ENCODE results near the gene NEK6. TPM values are rescaled to one million over a fixed set of nuclear protein-coding genes. Genes with fewer than 3 reads are reported as not detected.

NEK6 gene
- total and polyA plus RNA-seq, 5 donors from 2014 or later, result 3.5 to 17.0 (median 3.7) TPM

DNA sequence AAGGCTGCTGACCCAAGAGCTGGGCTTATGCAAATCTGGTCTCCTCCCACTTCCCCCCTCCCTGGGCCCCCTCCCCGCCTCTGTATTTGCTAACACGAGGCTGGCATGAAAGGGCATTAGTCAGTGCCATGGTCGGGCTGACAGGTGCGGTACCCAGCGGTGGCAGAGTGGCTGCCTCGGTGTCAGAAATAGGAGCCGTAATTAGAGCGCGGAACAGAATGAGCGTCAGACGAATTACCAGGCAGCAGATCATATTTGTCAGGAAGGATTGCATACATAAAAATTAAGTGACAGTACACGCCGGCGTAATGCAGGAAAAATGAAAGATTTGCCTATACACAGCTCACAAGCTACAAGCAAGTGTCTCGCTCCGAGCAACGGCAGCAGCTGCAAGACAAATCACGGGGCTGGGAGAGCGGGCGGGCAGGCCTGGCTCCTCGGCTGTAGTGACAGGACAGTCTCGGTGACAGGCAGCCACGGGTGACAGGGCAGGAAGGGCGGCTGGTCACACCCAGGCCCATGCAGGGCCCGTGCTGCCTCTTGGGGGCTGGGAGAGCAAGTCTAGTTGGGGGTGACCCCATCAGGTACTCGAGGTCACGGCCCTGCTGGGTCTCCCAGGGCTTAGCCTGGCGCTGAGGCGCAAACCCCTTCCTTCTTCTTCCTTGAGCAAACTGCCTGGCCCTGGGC, 72.4 kb downstream of the NEK6 start:
- no peak overlapping the region for H3K27ac ChIP-seq (ENCODE audit: insufficient read depth, low read length, poor library complexity, severe bottlenecking)
- no peak overlapping the region for H3K4me3 ChIP-seq (ENCODE audit: low read depth, low read length)
- no peaks in the 10 kb centered on the region for H3K36me3 Mint-ChIP-seq
- no peaks in the 10 kb centered on the region for H3K27me3 Mint-ChIP-seq
- no peaks in the 10 kb centered on the region for H3K27me3 ChIP-seq (ENCODE audit: control insufficient read depth, insufficient read depth, low read length)
- no peaks in the 10 kb centered on the region for H3K9me3 Mint-ChIP-seq
- H3K4me1 Mint-ChIP-seq, result no peaks in the 10 kb centered on the region
- ATAC-seq (ENCODE audit: low read depth in 2 of 2) (no peak), DNase-seq (no peak)
- no peaks in the 10 kb centered on the region for H3K4me1 ChIP-seq (ENCODE audit: control insufficient read depth, insufficient read depth, low read length, poor library complexity, severe bottlenecking)
- no peaks in the 10 kb centered on the region for H3K36me3 ChIP-seq (ENCODE audit: control insufficient read depth, insufficient read depth, low read length)
- no peak overlapping the region for H3K27ac Mint-ChIP-seq
- no peaks in the 10 kb centered on the region for H3K9me3 ChIP-seq (ENCODE audit: control insufficient read depth in 2 of 2, low read length in 2 of 2)
- no peak overlapping the region for H3K4me3 Mint-ChIP-seq

DNA sequence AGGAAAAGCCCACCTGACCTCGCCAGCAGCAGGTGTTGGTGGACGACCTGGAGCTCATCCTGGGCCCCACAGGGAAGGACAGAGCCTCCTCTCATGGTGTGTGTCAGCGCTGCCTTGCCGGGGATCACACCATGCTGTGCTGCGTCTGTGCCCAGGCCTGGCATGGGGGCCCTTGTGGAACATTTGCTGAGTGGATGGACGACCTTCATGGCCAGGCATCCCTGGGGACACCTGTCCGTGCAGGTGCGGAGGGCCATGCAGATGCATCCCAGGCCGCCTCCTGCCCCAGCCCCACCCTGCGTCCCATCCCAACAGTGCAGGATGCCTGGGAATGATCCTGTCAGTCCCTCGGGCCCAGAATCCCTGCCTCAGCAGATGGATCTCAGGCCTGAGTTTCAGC, 73.8 kb downstream of the NEK6 start:
- H3K27me3 Mint-ChIP-seq, result no peaks in the 10 kb centered on the region
- no peak for ATAC-seq (ENCODE audit: low read depth in 2 of 2)
- Histone ChIP-seq H3K4me3 (ENCODE audit: low read depth, low read length) (no peak overlapping the region), H3K4me1 (ENCODE audit: control insufficient read depth, insufficient read depth, low read length, poor library complexity, severe bottlenecking) (no peaks in the 10 kb centered on the region), H3K36me3 (ENCODE audit: control insufficient read depth, insufficient read depth, low read length) (no peaks in the 10 kb centered on the region), H3K27ac (ENCODE audit: insufficient read depth, low read length, poor library complexity, severe bottlenecking) (no peak overlapping the region), H3K9me3 (ENCODE audit: control insufficient read depth in 2 of 2, low read length in 2 of 2) (no peaks in the 10 kb centered on the region), H3K27me3 (ENCODE audit: control insufficient read depth, insufficient read depth, low read length) (no peaks in the 10 kb centered on the region)
- no peak overlapping the region for H3K27ac Mint-ChIP-seq
- H3K4me3 Mint-ChIP-seq, result peak overlapping the region in 1 of 4 donors; percentile 21
- H3K36me3 Mint-ChIP-seq, result peaks cover 3% of the 10 kb centered on the region
- no peak for DNase-seq
- H3K9me3 Mint-ChIP-seq, result no peaks in the 10 kb centered on the region
- no peaks in the 10 kb centered on the region for H3K4me1 Mint-ChIP-seq

DNA sequence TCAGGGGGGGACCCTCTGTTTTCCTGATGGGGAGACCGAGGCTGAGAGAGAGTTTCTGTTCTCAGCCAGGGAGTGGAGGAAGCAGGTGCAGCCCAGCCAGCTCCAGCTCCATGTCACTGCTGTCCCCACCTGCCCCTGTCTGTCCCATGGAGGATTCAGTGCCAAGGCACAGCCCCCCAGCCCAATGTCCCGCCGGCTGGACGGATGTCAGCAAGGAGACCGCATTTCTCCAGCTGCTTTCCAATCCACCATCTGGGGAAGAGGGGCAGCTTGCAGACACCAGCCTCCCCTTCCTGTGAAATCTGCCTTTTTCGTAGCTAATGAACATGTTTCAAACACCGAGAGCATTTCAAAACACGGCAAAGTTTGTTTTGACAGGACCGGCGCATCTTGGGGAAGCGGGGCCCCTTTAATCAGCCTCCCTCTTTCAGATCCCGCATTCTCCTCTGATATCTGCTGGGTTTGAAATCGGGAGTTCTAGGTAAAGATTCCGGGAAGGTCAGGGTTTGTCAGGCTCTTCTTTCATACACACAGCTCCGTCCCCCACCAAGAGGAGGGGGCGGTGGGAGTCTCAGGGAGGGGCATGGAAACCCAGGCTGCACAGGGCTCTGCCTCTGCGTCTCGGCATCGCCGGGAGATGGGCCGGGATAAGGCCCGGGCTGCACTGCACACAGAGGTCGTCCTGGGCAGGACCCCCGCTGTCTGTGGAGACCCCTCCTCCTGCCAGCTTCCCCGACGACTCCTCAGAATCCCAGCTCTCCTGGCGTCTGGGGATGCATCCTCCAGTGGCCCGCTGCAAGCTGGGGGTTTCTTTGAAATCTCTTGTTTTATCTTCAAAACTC, 74.8 kb downstream of the NEK6 start:
- H3K27me3 ChIP-seq (ENCODE audit: control insufficient read depth, insufficient read depth, low read length), result no peaks in the 10 kb centered on the region
- Mint-ChIP-seq H3K27ac (no peak overlapping the region), H3K27me3 (no peaks in the 10 kb centered on the region), H3K4me3 (no peak overlapping the region), H3K4me1 (no peaks in the 10 kb centered on the region), H3K36me3 (peaks cover 9% of the 10 kb centered on the region), H3K9me3 (no peaks in the 10 kb centered on the region)
- peaks cover 0 to 4% of the 10 kb centered on the region in 2 experiments for H3K9me3 ChIP-seq (ENCODE audit: control insufficient read depth in 2 of 2, low read length in 2 of 2)
- H3K4me3 ChIP-seq (ENCODE audit: low read depth, low read length), result no peak overlapping the region
- peaks cover 4% of the 10 kb centered on the region for H3K36me3 ChIP-seq (ENCODE audit: control insufficient read depth, insufficient read depth, low read length)
- no peaks in the 10 kb centered on the region for H3K4me1 ChIP-seq (ENCODE audit: control insufficient read depth, insufficient read depth, low read length, poor library complexity, severe bottlenecking)
- DNase-seq (no peak), ATAC-seq (ENCODE audit: low read depth in 2 of 2) (no peak)
- no peak overlapping the region for H3K27ac ChIP-seq (ENCODE audit: insufficient read depth, low read length, poor library complexity, severe bottlenecking)

DNA sequence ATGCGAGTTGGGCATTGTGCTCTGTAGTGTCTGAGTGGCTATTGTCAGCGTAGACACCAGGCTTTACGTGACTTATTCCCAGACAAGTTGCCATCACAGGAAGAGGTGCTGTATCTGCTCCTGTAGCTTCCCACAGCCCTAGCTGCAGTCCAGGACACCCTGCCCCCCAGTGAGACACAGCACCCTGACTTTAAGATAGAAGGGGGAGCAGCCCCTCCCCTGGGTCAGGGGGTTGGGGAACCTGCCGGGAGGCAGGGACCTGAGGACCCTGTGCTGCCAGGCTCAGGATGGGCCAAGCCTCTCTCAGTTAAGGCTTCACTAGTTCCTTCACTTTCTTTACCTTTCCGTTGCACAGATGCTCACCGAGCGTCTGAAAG, 75.4 kb downstream of the NEK6 start:
- Histone ChIP-seq H3K36me3 (ENCODE audit: control insufficient read depth, insufficient read depth, low read length) (peaks cover 5% of the 10 kb centered on the region), H3K4me3 (ENCODE audit: low read depth, low read length) (no peak overlapping the region), H3K4me1 (ENCODE audit: control insufficient read depth, insufficient read depth, low read length, poor library complexity, severe bottlenecking) (no peaks in the 10 kb centered on the region), H3K27me3 (ENCODE audit: control insufficient read depth, insufficient read depth, low read length) (no peaks in the 10 kb centered on the region), H3K9me3 (ENCODE audit: control insufficient read depth in 2 of 2, low read length in 2 of 2) (peaks cover 0 to 5% of the 10 kb centered on the region in 2 experiments), H3K27ac (ENCODE audit: insufficient read depth, low read length, poor library complexity, severe bottlenecking) (no peak overlapping the region)
- H3K36me3 Mint-ChIP-seq, result peaks cover 10% of the 10 kb centered on the region
- H3K4me1 Mint-ChIP-seq, result no peaks in the 10 kb centered on the region
- ATAC-seq (ENCODE audit: low read depth in 2 of 2) (no peak), DNase-seq (no peak)
- H3K4me3 Mint-ChIP-seq, result no peak overlapping the region
- no peaks in the 10 kb centered on the region for H3K27me3 Mint-ChIP-seq
- H3K27ac Mint-ChIP-seq, result no peak overlapping the region
- peaks cover 0 to under 1% (median 0%) of the 10 kb centered on the region in 7 donors for H3K9me3 Mint-ChIP-seq

DNA sequence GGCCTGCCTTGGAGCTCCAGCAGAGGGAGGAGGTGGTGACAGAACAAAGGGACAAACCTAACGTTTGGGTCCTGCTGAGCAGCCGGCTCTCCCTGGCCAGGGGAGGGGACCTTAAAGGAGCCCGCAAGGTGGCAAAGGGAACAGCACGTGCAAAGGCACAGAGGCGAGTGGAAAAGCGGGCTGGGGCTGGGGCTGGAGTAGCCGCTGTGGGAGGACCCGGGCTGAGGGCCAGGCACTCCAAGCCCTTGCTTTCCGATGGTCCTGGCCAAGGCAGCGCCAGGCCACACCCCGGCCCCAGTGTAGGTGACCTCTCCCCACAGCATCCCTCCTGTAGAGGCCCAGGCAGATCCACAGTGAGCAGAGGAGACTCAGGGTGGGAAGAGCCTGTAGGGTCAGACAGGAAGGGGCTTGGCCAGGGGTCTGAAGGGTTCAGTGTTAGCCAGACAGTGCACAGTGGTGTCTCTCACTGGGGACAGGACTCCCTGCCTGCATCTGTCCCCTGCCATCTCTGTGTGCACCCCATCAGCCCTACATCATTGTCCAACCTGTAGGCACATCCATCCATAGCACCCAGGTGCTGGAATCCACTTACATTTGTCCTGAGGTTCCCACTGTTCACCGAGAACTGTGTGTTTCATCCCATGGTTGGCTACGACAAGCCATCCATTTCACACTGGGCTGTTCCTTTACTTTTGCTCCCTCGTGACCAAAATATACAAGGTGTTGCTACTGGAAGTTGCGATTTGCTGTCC, 77.0 kb downstream of the NEK6 start:
- Mint-ChIP-seq H3K27ac (no peak overlapping the region), H3K9me3 (peaks cover 0 to 4% (median 0%) of the 10 kb centered on the region in 7 donors), H3K27me3 (no peaks in the 10 kb centered on the region), H3K36me3 (peaks cover 14% of the 10 kb centered on the region), H3K4me1 (no peaks in the 10 kb centered on the region), H3K4me3 (no peak overlapping the region)
- Histone ChIP-seq H3K36me3 (ENCODE audit: control insufficient read depth, insufficient read depth, low read length) (peaks cover 5% of the 10 kb centered on the region), H3K4me3 (ENCODE audit: low read depth, low read length) (no peak overlapping the region), H3K27me3 (ENCODE audit: control insufficient read depth, insufficient read depth, low read length) (no peaks in the 10 kb centered on the region), H3K9me3 (ENCODE audit: control insufficient read depth in 2 of 2, low read length in 2 of 2) (peaks cover 0 to 5% of the 10 kb centered on the region in 2 experiments), H3K4me1 (ENCODE audit: control insufficient read depth, insufficient read depth, low read length, poor library complexity, severe bottlenecking) (no peaks in the 10 kb centered on the region), H3K27ac (ENCODE audit: insufficient read depth, low read length, poor library complexity, severe bottlenecking) (no peak overlapping the region)
- DNase-seq (no peak), ATAC-seq (ENCODE audit: low read depth in 2 of 2) (no peak)

DNA sequence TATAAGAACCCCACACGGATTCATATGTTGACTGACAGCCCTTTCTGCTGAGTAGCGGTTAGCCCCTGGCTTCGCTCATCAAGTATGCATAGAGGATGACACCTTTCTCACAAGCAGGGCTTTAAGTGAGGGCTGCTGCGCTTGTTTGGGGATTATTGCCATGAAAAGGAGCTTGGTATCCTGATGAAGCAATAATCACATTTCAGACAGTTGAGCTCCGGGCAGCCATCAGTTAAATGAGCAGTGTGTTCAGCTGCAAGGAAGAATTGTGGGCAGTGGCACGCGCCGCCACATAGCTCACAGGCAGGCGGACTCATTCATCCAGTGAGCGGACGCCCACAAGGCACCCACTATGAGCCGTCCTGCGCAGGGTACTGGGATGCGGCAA, 77.6 kb downstream of the NEK6 start:
- H3K9me3 ChIP-seq (ENCODE audit: control insufficient read depth in 2 of 2, low read length in 2 of 2), result peaks cover 0 to 5% of the 10 kb centered on the region in 2 experiments
- Mint-ChIP-seq H3K36me3 (peaks cover 14% of the 10 kb centered on the region), H3K27ac (no peak overlapping the region), H3K9me3 (peaks cover 0 to 4% (median 0%) of the 10 kb centered on the region in 7 donors), H3K4me1 (no peaks in the 10 kb centered on the region), H3K27me3 (no peaks in the 10 kb centered on the region), H3K4me3 (no peak overlapping the region)
- H3K27me3 ChIP-seq (ENCODE audit: control insufficient read depth, insufficient read depth, low read length), result no peaks in the 10 kb centered on the region
- no peaks in the 10 kb centered on the region for H3K4me1 ChIP-seq (ENCODE audit: control insufficient read depth, insufficient read depth, low read length, poor library complexity, severe bottlenecking)
- no peak for DNase-seq
- H3K27ac ChIP-seq (ENCODE audit: insufficient read depth, low read length, poor library complexity, severe bottlenecking), result no peak overlapping the region
- ATAC-seq (ENCODE audit: low read depth in 2 of 2), result no peak
- H3K4me3 ChIP-seq (ENCODE audit: low read depth, low read length), result no peak overlapping the region
- H3K36me3 ChIP-seq (ENCODE audit: control insufficient read depth, insufficient read depth, low read length), result peaks cover 5% of the 10 kb centered on the region

DNA sequence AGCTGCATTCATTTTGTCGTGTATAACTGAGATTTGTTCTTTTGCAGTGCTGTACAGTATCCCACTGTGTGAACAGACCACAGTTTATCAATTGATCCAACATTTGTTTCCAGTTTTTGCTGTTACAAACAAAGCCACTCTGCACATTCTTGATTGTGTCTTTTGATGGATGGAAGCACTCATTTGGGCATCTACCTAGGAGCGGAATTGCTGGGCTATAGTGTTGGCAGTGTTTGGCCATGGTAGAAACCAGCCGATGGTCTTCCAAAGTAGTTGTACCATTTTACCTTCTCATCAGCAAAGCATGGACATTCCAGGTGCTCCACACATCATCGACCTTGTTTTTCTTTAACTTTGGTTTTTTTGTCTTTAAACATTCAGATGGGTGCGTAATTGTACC, 79.8 kb downstream of the NEK6 start:
- Mint-ChIP-seq H3K4me3 (no peak overlapping the region), H3K27ac (no peak overlapping the region), H3K9me3 (peaks cover 0 to 4% (median 0%) of the 10 kb centered on the region in 7 donors), H3K4me1 (no peaks in the 10 kb centered on the region), H3K27me3 (no peaks in the 10 kb centered on the region), H3K36me3 (peaks cover 14% of the 10 kb centered on the region)
- Histone ChIP-seq H3K36me3 (ENCODE audit: control insufficient read depth, insufficient read depth, low read length) (peaks cover 5% of the 10 kb centered on the region), H3K27me3 (ENCODE audit: control insufficient read depth, insufficient read depth, low read length) (no peaks in the 10 kb centered on the region), H3K9me3 (ENCODE audit: control insufficient read depth in 2 of 2, low read length in 2 of 2) (peaks cover 0 to 5% of the 10 kb centered on the region in 2 experiments), H3K27ac (ENCODE audit: insufficient read depth, low read length, poor library complexity, severe bottlenecking) (no peak overlapping the region), H3K4me3 (ENCODE audit: low read depth, low read length) (no peak overlapping the region), H3K4me1 (ENCODE audit: control insufficient read depth, insufficient read depth, low read length, poor library complexity, severe bottlenecking) (no peaks in the 10 kb centered on the region)
- DNase-seq, result no peak
- no peak for ATAC-seq (ENCODE audit: low read depth in 2 of 2)
